HCT116 (cell line): ENCODE measurements around the gene PRKN.

Experiments used
- CEBPB ChIP-seq: IDR thresholded peaks from 2 replicates; pipeline ENCODE4 v1.6.1; 2012; ENCODE audit warnings: low read depth
- CTCF ChIP-seq, 3 experiments: fragments of 200-600 bp in 1 of 3; sonication (generic) in 1 of 3; IDR thresholded peaks in 2 of 3; conservative IDR thresholded peaks in 1 of 3; 2 replicates each; pipeline ENCODE4 v1.5.1; 2012 to 2017; ENCODE audit warnings: low read depth in 2 of 3, low read length in 2 of 3, antibody characterized with exemption in 1 of 3, borderline replicate concordance in 1 of 3, control low read depth in 1 of 3, mild to moderate bottlenecking in 1 of 3, mixed read lengths in 1 of 3, mixed run types in 1 of 3, moderate library complexity in 1 of 3; ENCODE audit not compliant: insufficient read depth in 1 of 3
- EZH2 ChIP-seq: fragments of 200-600 bp; sonication (generic); IDR thresholded peaks from 2 replicates; pipeline ENCODE4 v1.6.1; 2017; ENCODE audit warnings: antibody characterized with exemption, mixed run types
- EZH2phosphoT487 ChIP-seq: fragments of 200-600 bp; IDR thresholded peaks from 2 replicates; pipeline ENCODE4 v1.6.1; 2018; ENCODE audit warnings: antibody characterized with exemption, borderline replicate concordance
- MAX ChIP-seq: IDR thresholded peaks from 2 replicates; pipeline ENCODE4 v1.6.1; 2012
- POLR2A ChIP-seq: IDR thresholded peaks from 2 replicates; pipeline ENCODE4 v1.7.0; 2011; ENCODE audit warnings: borderline replicate concordance; ENCODE audit not compliant: insufficient read depth, insufficient read length; ENCODE audit errors: extremely low read depth
- POLR2AphosphoS5 ChIP-seq: IDR thresholded peaks from 2 replicates; pipeline ENCODE4 v1.6.1; 2011; ENCODE audit warnings: mild to moderate bottlenecking, low read depth, low read length, moderate library complexity
- RAD21 ChIP-seq: IDR thresholded peaks from 2 replicates; pipeline ENCODE4 v1.6.1; 2012; ENCODE audit warnings: low read depth, mild to moderate bottlenecking
- REST ChIP-seq: IDR thresholded peaks from 2 replicates; pipeline ENCODE4 v1.6.1; 2012; ENCODE audit warnings: low read depth
- SP1 ChIP-seq: IDR thresholded peaks from 2 replicates; pipeline ENCODE4 v1.6.1; 2012; ENCODE audit warnings: low read depth
- SRF ChIP-seq: IDR thresholded peaks from 2 replicates; pipeline ENCODE4 v1.6.1; 2012; ENCODE audit warnings: low read depth
- ZBTB33 ChIP-seq: IDR thresholded peaks from 2 replicates; pipeline ENCODE4 v1.6.1; 2011; ENCODE audit warnings: mild to moderate bottlenecking, low read length, moderate library complexity; ENCODE audit not compliant: insufficient replicate concordance; ENCODE audit errors: extremely low read depth
- ZFX ChIP-seq: fragments of 450-650 bp; IDR thresholded peaks from 2 replicates; pipeline ENCODE4 v1.6.1; 2017
- ZNF274 ChIP-seq: fragments of 200-500 bp; sonication (Bioruptor generic); IDR thresholded peaks from 2 replicates; pipeline ENCODE4 v1.6.1; 2014; ENCODE audit warnings: mild to moderate bottlenecking, low read depth, low read length, inconsistent platforms

DNA sequence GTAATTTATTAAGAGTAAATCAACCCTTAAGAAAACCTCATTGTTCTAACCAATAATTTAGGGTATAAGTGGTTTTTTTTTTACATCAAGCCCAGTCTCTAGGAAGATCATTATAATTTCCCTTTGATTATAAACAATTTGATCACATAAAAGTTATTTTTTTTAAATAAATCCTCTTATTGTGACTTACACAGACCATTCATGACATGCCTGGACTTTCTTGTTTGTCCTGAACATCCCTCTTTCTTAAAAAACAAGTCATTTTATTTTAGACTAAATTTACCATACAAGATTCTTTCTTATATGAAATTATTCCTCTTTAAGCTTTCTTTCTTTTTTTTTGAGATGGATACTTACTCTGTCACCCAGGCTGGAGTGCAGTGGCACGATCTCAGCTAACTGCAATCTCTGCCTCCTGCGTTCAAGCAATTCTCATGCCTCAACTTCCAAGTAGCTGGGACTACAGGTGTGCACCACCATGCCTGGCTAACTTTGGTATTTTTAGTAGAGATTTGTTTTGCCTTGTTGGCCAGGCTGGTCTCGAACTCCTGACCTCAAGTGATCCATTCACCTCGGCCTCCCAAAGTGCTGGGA lies 1400.1 kb downstream of the PRKN start:
- TF ChIP-seq CTCF (IDR thresholded peaks at IDR 0.05 in 2 of 3, conservative IDR thresholded peaks at IDR 0.05 in 1 of 3; ENCODE audit: borderline replicate concordance in 1 of 3, insufficient read depth in 1 of 3, low read depth in 2 of 3, low read length in 2 of 3) (no peak), EZH2phosphoT487 (no peak), MAX (no peak), SP1 (no peak), ZFX (no peak), RAD21 (no peak), REST (no peak), POLR2A (no peak), CEBPB (no peak), POLR2AphosphoS5 (no peak), EZH2 (no peak), ZNF274 (no peak), ZBTB33 (no peak), SRF (no peak)
